Lower lobe of right lung (tissue), 2 donors: ENCODE measurements around the gene RPUSD4. TPM values are rescaled to one million over a fixed set of nuclear protein-coding genes. Genes with fewer than 3 reads are reported as not detected.

Source experiments
- ATAC-seq, 2 donors: fragments of 200-7000 bp; cut with Tn5 transposase; one replicate each; pipeline ENCODE4 v1.9.1; 2020 to 2022; ENCODE audit warnings: mild to moderate bottlenecking in 2 of 2, moderate library complexity in 2 of 2
- DNase-seq: peaks from one replicate; pipeline ENCODE4 v3.0.0-alpha.2; 2020
- H3K27ac ChIP-seq: fragments of 200-600 bp; one replicate; pipeline ENCODE4 v1.8.0; 2022
- H3K27me3 ChIP-seq: fragments of 200-600 bp; one replicate; pipeline ENCODE4 v1.8.0; 2022; ENCODE audit warnings: low read depth
- H3K36me3 ChIP-seq: fragments of 200-600 bp; one replicate; pipeline ENCODE4 v1.8.0; 2022; ENCODE audit warnings: mild to moderate bottlenecking
- H3K4me1 ChIP-seq: fragments of 200-600 bp; one replicate; pipeline ENCODE4 v1.8.0; 2022
- H3K4me3 ChIP-seq: fragments of 200-600 bp; one replicate; pipeline ENCODE4 v1.8.0; 2022; ENCODE audit warnings: mild to moderate bottlenecking
- H3K9me3 ChIP-seq: fragments of 200-600 bp; one replicate; pipeline ENCODE4 v1.8.0; 2022
- intact Hi-C: fragments of 100-400 bp; cut with DNase I; formaldehyde crosslinking; loops from one replicate; pipeline ENCODE4 v1.11.0; 2022
- total RNA-seq: library from RNA; stranded (reverse); fragmentation: NEBNext Ultra II Directional; extraction: Animal tissue kit (Norgen Biotek cat#: 25700); gene quantifications from one replicate; pipeline ENCODE4 v1.2.1, GENCODE V29; 2021
- TF ChIP-seq, protein P1 (sequence below): fragments of 200-600 bp; IDR thresholded peaks from one replicate; pipeline ENCODE4 v1.8.0; 2022; ENCODE audit warnings: antibody characterized with exemption, mild to moderate bottlenecking
- donor health status: DM: no; HTN: yes; CAD: no; lungs with severe emphysema.

Gene RPUSD4
- total RNA-seq, 1 donor from 2014 or later: 25.8 TPM

DNA sequence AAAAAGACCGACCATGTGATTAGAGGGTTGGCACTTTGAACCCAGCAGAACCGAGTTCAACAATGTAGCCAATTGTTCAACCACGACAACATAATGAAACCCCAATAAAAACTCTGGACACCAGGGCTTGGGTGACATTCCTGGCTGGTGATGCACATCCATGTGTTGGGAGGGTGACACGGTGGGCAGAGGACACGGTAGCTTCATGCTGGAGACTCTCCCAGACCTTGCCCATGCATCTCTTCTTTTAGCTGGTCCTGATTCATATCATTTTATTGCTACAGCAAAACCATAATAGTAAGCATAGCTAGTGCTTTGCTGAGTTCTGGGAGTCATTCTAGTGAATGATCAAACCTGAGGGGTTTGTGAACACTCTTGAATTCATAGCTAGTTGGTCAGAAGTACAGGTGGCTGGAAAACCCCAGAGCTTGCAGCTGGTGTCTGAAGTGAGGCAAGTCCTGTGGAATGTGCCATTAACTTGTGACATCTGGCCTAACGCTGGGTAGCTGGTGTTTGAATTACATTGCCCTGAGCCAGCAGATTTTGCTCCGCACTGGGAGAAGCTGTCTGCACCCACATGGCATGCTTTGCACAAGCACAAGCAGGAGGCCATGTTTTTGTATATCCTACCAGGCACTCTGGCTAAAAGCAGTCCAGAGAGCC lies 14.0 kb downstream of the RPUSD4 start:
- Histone ChIP-seq H3K36me3 (peaks cover 74% of the 10 kb centered on the region), H3K4me3 (no peak overlapping the region), H3K9me3 (no peaks in the 10 kb centered on the region), H3K27me3 (no peaks in the 10 kb centered on the region), H3K27ac (no peak overlapping the region), H3K4me1 (no peaks in the 10 kb centered on the region)
- DNase-seq (no peak), ATAC-seq (peak; percentile 49 to 55)
- intact Hi-C loops: no loop called here
- TF ChIP-seq, protein P1, sequence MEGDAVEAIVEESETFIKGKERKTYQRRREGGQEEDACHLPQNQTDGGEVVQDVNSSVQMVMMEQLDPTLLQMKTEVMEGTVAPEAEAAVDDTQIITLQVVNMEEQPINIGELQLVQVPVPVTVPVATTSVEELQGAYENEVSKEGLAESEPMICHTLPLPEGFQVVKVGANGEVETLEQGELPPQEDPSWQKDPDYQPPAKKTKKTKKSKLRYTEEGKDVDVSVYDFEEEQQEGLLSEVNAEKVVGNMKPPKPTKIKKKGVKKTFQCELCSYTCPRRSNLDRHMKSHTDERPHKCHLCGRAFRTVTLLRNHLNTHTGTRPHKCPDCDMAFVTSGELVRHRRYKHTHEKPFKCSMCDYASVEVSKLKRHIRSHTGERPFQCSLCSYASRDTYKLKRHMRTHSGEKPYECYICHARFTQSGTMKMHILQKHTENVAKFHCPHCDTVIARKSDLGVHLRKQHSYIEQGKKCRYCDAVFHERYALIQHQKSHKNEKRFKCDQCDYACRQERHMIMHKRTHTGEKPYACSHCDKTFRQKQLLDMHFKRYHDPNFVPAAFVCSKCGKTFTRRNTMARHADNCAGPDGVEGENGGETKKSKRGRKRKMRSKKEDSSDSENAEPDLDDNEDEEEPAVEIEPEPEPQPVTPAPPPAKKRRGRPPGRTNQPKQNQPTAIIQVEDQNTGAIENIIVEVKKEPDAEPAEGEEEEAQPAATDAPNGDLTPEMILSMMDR: no peak

DNA sequence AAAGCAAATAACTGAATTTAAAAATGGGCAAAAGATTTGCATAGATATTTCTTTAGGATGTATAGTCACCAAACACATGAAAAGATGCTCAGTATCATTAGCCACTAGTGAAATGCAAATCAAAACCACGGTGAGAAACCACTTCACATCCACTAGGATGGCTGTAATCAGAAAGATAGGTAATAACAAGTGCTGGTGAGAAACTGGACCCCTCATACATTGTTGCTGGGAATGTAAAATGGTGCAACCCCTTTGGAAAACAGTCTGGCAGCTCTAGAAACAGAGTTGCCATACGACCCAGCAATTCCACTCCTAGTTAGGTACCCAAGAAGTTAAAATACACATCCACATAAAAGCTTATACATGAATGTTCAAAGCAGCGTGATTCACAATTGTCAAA lies 16.3 kb downstream of the RPUSD4 start:
- intact Hi-C loops: no loop called here
- no peak overlapping the region for H3K27ac ChIP-seq
- ATAC-seq (no peak), DNase-seq (no peak)
- no peaks in the 10 kb centered on the region for H3K4me1 ChIP-seq
- H3K27me3 ChIP-seq: no peaks in the 10 kb centered on the region
- TF ChIP-seq, protein P1: no peak
- H3K9me3 ChIP-seq: no peaks in the 10 kb centered on the region
- H3K4me3 ChIP-seq: no peak overlapping the region
- H3K36me3 ChIP-seq: peaks cover 56% of the 10 kb centered on the region

DNA sequence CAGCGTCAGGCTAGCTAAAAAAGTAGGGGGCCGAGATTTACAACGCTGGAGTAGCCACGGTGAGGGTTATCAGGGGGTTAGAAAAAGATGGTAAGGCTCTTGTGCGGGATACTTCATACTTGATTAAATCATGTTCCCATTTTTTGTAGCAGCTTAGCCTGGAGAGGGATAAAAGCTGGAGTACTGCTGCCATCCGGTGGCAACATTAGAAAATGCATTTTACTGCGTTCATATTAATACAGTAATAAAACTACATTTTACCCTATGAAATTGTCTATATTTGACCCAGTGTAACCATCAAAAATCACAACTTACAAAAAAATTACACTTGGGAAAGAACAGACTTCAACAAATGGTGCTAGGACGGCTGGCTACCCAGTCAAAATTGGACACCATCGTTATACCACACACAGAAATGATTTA lies 17.3 kb downstream of the RPUSD4 start:
- no peak overlapping the region for H3K27ac ChIP-seq
- no peak overlapping the region for H3K4me3 ChIP-seq
- no peaks in the 10 kb centered on the region for H3K9me3 ChIP-seq
- no peaks in the 10 kb centered on the region for H3K4me1 ChIP-seq
- DNase-seq: no peak
- peaks cover 46% of the 10 kb centered on the region for H3K36me3 ChIP-seq
- intact Hi-C loops: no loop called here
- H3K27me3 ChIP-seq: no peaks in the 10 kb centered on the region
- TF ChIP-seq, protein P1: peak; percentile 63
- peak; percentile 47 to 78 for ATAC-seq

DNA sequence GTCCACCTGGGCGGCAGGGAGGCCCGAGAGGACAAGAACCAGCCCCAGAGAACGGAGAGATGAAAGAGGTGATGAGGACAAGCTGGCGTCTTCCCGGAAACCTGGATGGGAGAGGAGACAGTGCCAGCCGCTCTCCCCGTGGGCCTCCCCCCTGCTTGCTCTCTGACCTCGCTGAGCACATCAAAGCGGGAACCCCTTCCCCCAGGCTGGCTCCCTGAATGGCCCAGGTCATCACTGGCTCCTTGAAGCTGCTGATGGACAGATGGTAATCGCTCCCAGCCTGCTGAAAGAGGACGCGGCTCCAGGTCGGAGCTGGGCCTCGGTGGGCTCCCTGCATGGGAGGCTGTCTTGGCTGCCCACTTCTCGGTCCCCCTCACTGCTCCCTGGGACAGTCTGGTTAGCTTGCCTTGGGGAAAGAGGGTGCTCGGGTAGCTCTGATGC lies 18.4 kb downstream of the RPUSD4 start:
- Histone ChIP-seq H3K27ac (no peak overlapping the region), H3K4me3 (no peak overlapping the region), H3K27me3 (no peaks in the 10 kb centered on the region), H3K9me3 (no peaks in the 10 kb centered on the region), H3K4me1 (no peaks in the 10 kb centered on the region), H3K36me3 (peaks cover 38% of the 10 kb centered on the region)
- ATAC-seq (no peak), DNase-seq (no peak)
- TF ChIP-seq, protein P1: no peak
- intact Hi-C loops: no loop called here

DNA sequence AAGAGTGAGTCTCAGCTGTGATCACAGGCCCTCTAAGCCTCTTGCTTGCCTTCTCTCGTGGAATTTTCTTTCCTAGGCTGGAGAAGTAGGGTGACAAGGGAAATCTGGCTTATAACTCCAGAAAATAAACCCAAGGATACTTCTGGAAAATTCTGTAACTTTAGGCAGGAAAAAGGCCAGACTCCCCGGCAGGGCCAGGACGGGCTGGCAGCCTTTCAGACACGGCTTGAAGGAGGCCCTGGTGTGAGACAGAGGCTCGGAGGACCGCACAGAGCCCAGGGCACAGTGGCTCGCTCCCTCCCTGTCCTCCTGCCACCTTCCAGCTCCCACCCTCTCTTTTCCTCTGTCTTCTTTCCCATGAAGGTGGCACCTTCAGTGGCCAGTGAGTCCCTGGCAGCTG lies 19.1 kb downstream of the RPUSD4 start:
- H3K4me1 ChIP-seq: no peaks in the 10 kb centered on the region
- H3K4me3 ChIP-seq: no peak overlapping the region
- TF ChIP-seq, protein P1: no peak
- H3K27me3 ChIP-seq: no peaks in the 10 kb centered on the region
- no peaks in the 10 kb centered on the region for H3K9me3 ChIP-seq
- ATAC-seq: no peak
- DNase-seq: no peak
- peaks cover 31% of the 10 kb centered on the region for H3K36me3 ChIP-seq
- no peak overlapping the region for H3K27ac ChIP-seq
- intact Hi-C loops: no loop called here
